GM12865 (cell line): ENCODE data around the gene ANKRD36B.
"Not testable (repeated sequence)": the region's sequence is repeated elsewhere in the genome, so short reads cannot be mapped to it uniquely, and the experiment has no call there.

Source experiments
- DNase-seq: peaks from one replicate; pipeline ENCODE4 v3.0.0; 2010; ENCODE audit warnings: low read depth
- H3K4me3 ChIP-seq: 2 replicates; pipeline ENCODE4 v1.5.1; 2011; ENCODE audit warnings: mild to moderate bottlenecking, low read depth, low read length, control low read depth
- TF ChIP-seq, protein P1 (sequence below): IDR thresholded peaks from 2 replicates; pipeline ENCODE4 v1.5.1; 2011; ENCODE audit warnings: low read length, control low read depth, low read depth, inconsistent platforms; ENCODE audit not compliant: insufficient read depth; ENCODE audit errors: missing control alignments

ANKRD36B gene

DNA sequence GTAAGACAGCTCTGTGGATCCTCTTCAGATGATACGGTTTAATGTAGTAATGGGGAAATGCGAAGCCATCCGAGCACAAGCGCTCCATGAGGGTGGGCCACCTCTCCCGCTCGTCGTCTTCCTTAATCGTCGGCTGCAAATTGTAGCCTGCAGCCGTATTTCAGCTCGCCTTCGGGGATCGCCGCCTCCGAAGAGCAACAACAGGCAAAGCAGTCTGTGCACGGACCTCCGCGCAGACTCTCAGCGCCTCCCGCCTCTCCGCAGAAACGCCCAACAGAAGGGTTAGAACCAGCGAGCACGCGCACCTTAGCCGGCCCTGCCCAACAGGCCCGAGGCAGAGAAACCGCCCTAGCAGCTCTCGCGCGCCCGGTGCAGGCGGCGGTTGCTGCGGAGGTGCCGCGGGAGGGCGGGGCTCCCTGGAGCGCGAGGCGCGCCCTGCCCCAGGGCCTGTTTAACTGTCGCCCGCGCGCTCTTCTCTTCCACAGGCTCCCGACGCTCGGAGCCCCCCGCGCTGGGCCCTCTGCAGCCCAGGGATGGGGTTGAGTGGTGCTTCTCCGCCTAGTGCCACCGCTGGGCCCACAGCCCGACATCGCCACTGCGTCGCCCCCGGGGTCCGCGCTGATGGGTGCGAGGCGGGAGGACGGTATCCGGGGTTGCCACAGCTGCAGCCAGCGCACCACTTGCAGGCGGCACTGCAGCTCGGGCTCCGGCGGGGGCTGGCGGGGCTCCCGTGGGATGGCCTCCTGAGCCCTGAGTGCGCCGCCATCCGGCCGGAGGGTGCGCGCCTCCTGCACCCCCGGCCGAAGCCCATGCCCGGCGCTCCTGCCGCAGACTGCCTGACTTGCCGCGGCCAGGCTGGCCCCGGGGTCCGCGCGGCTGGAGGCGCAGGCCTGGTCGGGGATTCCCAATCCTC lies at the start of gene ANKRD36B:
TSS of gene ANKRD36B (minus strand) at position 280 of the 913 bp plus-strand sequence. CDS start at position 88, 192 bp downstream.
- peak within 1 kb of the TSS; percentile 72 for H3K4me3 ChIP-seq
- peak; percentile 88 for DNase-seq

DNA sequence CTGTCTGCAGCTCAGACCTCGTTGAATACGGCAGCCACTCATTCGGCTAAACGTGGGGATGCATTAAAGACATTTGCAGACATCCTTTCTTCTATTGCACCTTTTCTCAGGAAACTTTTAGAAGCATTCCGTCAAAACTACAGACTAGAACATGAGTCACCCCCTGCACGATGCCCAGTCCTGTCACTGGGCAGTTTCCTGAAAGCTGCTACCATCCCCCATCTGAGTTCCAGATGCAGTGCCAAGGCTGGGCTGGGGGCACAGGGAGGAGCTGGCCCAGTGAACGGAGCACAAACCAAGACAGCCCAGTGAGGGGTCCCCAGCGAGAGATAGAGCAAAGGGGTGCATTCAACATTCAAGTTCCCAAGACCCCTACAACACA lies 36.4 kb upstream of the ANKRD36B start:
- not testable (repeated sequence) for DNase-seq, H3K4me3 ChIP-seq

DNA sequence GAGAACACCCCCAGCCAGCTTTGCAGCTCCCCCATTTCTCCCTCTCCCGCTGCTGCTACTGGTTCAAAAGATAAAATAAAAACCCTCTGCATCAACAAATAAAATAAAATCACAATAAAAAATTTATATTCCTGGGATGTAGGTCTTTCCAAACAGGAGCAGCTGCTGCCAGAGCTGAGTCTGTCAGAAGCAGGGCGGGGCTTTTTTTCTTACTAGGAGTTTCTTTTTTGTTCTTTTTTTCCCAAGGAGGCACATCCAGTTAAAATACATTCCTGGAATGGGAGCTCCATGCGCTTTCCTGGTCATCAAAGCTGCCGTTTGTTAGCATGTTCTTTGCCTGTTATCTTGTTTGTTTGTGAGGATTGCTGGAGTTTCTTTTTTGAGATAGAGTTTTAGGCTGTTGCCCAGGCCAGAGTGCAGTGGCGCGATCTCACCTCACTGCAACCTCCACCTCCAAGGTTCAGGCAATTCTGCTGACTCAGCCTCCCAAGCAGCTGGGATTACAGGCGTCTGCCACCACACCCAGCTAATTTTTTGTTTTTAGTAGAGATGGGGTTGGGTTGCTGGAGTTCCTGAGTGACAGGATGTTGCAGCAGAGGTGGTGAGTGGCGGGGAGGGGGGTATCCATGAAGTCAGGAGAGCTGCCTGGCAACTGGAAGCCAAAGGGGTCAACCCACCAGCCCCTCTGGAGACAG lies 35.8 kb upstream of the ANKRD36B start:
- DNase-seq = not testable (repeated sequence)

DNA sequence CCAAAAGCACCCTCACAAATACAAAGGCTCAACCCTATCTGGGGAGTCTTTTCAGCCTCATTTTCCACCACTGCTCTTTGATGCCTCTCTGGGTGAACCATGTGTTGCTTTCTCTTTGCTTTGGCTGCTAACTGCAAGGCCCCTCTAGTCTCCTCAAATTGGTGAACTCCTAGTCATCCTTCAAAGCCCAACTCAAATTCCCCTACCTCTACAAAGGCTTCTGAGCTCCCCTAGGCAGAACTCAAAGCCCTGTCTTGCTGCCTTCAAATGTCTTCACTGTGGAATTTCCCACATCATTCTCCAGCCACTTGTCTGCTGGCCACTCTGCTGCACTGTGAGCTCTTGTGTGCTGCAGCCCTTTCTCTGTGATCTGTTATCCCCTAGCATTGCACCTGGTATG lies 33.3 kb upstream of the ANKRD36B start:
- DNase-seq, H3K4me3 ChIP-seq: not testable (repeated sequence)

More for the DNA sequence above, 35.8 kb upstream of the ANKRD36B start:
- not testable (repeated sequence) for H3K4me3 ChIP-seq

DNA sequence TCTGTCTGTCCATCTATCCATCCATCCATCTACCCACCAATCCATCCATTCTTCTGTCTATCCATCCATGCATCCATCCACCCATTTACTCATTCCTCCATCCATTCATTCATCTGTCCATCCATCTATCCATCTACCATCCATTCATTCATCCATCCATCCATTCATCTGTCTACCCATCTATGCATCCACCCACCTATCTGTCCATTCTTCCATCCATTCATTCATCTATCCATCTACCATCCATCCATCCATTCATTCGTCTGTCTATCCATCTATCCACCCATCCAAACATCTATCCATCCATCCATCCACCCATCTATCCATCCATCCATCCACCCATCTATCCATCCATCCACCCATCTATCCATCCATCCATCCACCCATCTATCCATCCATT lies 30.8 kb upstream of the ANKRD36B start:
- not testable (repeated sequence) for DNase-seq, H3K4me3 ChIP-seq

DNA sequence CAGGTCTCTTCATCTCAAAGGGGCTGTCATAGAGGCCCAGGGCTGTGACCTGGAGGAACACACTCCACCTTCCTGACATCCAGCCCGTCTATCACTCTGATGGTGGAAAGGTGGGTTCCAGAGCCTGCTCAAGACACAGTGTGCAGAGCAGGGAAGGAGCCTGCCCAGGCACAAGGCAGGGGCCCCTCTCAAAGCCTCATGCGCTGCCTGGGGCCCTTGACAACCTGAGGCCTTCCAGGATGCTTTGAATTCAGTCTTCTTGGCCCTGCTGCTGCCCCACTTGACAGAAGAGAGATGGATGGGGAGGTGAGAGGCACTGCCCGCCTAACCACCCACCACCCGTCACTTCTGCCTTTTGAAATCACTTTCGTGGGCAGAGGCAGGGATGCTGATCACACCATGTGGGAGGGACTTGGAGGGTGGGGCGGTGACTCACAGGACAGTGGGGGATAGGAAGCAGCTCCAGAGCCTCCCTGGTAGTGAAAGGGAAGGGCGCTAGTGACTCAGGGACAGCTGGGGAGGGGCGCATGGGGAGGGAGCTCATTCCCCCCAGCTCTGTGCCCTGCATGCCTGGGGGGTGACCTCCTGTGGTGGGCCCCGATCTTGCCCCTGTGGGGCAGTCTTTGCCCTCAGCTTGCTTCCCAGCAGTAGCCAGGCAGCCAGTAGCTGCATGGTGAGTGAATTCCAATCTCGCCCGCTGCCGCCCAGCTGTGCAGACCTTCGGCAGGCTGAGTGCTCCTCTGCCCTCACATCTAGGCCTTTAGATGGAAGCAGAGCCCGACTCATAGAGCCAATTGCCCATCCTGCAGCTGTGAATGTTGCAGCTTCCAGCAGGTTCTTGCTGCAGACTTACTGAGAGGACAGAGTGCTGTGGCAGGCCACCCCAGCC lies 29.5 kb upstream of the ANKRD36B start:
- not testable (repeated sequence) for DNase-seq, H3K4me3 ChIP-seq

DNA sequence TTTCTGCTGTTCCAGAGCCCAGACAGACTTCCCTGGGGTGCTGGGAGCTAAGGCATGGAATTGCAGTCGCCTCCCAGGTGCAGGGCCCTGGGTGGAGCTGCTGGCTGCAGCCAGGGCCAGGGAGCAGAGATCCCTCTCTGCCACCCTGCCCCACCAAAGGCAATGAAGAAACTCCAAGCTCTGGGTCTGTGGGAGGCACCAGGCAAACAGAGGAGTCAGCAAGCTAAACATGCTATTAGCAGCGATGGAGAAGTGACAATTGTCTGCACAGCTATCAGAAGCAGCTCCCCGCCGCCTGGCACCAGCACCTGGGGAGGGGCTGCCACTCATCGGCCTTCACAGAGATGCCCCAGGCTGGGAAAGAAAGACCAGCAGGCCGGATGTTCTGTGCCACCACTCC lies 28.2 kb upstream of the ANKRD36B start:
- no peak for DNase-seq
- no peak overlapping the region for H3K4me3 ChIP-seq
- TF ChIP-seq, protein P1, sequence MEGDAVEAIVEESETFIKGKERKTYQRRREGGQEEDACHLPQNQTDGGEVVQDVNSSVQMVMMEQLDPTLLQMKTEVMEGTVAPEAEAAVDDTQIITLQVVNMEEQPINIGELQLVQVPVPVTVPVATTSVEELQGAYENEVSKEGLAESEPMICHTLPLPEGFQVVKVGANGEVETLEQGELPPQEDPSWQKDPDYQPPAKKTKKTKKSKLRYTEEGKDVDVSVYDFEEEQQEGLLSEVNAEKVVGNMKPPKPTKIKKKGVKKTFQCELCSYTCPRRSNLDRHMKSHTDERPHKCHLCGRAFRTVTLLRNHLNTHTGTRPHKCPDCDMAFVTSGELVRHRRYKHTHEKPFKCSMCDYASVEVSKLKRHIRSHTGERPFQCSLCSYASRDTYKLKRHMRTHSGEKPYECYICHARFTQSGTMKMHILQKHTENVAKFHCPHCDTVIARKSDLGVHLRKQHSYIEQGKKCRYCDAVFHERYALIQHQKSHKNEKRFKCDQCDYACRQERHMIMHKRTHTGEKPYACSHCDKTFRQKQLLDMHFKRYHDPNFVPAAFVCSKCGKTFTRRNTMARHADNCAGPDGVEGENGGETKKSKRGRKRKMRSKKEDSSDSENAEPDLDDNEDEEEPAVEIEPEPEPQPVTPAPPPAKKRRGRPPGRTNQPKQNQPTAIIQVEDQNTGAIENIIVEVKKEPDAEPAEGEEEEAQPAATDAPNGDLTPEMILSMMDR = no peak

DNA sequence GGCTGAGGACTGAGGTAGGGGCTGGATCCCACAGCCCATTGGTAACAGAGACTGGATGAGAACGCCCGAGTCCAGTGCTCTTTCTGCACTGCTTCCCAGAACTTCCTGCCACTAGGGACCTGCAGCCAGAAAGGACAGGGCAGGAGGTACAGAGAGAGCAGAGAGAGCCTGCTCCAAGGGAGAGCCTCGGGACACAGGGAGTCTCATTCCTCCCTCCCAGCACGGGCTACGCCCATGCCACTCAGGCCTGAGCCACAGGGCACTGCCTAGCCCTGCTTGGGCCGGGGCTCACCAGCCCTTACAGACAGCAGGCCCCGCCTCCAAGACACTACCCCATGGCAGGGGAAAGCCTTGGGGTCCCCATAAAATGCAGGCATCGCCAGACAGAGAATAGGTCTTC lies 26.1 kb upstream of the ANKRD36B start:
- DNase-seq = not testable (repeated sequence)

DNA sequence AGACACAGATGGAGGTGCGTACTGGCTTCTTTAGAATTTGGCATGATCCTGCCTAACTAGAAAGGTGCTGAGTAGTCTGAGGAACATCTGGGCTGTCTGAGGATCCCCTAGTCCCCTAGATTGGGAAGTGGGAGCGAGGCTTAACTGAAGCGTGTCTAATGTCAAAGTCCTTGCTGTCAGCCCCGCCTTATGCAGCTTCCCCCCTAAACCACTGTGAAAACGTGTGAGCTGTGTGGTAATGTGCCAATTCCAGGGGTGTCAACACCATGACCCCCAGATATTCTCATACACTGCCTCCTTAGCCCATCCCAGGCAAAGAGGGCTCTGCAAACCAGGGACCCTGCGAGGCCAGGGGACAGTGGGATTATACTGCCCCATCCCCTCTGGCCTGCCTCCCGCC lies 22.2 kb upstream of the ANKRD36B start:
- not testable (repeated sequence) for H3K4me3 ChIP-seq, DNase-seq

More for the DNA sequence above, 26.1 kb upstream of the ANKRD36B start:
- H3K4me3 ChIP-seq = not testable (repeated sequence)

DNA sequence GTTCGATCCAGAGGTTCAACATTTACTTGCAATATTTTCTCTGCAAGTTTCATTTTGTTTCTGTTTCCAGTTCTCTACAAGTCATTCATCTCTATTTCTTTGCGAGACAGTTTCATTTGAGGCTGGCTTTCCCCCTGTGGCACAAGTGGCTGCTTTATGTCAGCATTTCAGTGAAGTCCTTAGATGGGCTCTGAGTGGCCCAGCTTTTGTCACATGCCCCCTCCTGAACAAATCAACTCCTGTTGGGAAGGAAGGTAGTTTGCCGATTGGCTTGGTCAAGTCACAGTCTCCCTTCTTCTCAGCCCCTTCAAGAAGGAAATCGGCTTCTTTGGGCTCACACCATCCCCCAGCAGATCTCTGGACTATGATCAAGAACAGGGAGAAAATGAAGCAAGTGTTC lies 19.1 kb upstream of the ANKRD36B start:
- DNase-seq = peak; percentile 3
- H3K4me3 ChIP-seq = not testable (repeated sequence)

DNA sequence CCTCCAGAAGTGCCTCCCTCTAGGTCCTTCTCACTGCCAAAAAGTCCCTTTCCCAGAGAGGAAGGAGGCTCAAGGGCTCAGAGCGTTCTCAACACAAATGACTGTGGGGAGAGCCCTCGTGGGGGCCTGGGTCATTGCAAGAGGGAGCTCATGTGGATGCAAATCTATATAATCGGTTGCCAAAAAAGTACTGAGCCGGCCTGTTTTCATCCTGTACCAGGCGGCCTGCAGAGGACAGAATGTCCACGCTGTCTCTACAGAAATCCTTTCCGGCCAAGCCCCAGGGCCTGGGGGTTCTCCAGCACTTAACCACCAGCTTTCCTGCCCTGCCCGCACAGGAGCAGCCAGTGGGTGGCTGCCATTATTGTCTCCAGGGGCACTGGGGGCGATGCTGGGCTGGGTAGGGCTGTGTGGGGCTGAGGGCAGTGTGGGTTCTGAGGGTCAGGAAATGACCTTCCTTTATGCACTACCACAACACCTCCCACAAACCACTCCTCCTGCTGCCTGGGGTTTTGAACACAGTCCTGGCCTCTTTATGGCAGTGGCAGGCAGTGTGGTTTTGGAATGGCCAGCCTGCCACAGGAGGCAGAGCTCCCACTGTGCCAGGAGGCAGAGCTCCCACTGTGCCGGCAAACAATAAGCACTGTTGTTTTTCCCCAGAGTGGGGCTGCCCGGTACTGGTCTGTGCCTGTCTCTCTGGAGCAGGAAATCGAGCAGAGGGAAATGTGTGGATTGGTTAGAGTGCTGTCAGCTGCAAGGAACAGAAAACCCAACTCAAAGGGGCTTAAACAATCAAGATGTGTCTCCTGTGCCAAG lies 16.1 kb upstream of the ANKRD36B start:
- DNase-seq, H3K4me3 ChIP-seq: not testable (repeated sequence)

DNA sequence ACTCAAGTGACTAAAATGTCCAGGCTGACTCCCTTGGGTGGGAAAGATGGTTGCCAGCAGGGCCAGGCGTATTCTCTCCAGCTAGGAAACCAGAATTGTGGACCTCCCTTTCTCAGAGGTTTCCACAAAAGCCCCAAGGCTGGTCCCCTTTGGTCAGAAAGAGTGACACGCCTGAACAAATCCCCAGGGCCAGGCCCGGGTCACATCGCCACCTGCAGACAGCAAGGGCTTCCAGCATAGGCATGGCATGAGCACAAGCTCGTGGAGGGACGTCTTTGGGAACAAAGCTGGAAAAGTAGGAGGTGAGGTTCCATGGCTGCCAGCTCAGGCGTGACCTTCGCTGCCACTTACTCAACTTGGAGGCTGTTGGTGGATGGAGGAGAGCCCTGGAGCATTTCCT lies 15.4 kb upstream of the ANKRD36B start:
- DNase-seq, H3K4me3 ChIP-seq: not testable (repeated sequence)

DNA sequence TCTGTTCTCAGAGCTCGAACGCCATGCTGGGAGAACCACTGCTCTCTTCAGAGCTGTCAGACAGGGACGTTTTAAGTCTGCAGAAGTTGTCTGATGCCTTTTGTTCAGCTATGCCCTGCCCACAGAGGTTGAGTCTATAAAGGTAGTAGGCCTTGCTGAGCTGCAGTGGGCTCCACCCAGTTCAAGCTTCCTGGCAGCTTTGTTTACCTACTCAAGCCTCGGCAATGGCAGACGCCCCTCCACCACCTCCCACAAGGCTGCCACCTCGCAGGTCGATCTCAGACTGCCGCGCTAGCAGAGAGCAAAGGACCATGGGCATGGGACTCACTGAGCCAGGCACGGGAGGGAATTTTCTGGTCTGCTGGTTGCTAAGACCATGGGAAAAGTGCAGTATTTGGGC lies 11.9 kb upstream of the ANKRD36B start:
- not testable (repeated sequence) for DNase-seq, H3K4me3 ChIP-seq

DNA sequence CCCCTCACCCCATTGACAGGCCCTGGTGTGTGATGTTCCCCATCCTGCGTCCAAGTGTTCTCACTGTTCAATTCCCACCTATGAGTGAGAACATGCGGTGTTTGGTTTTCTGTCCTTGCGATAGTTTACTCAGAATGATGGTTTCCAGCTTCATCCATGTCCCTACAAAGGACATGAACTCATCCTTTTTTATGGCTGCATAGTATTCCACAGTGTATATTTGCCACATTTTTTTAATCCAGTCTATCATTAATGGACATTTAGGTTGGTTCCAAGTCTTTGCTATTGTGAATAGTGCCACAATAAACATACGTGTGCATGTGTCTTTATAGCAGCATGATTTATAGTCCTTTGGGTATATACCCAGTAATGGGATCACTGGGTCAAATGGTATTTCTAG lies 6.5 kb upstream of the ANKRD36B start:
- H3K4me3 ChIP-seq, DNase-seq: not testable (repeated sequence)

DNA sequence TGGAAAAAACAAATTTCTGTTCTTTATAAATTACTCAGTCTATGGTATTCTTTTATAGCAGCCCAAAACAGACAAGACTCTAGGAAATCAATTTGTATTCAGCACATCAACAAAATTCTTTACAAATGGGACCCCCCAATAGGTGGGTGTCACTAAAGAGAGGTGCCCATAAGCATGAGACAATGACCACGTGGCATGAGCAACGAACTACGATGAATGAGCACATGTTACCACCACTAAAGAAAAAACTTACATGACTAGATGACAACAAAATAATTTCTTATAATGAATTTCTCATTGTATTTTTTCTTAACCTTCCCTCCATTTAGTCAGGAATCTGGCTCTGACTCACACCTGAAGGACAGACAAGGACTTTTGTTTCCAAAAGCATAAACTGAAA lies 3.8 kb upstream of the ANKRD36B start:
- not testable (repeated sequence) for DNase-seq, H3K4me3 ChIP-seq
